OCI-LY1 (cell line): ENCODE data around the gene CDH4.

ENCODE experiments used
- H2AFZ ChIP-seq: fragments of 200-600 bp; sonication (generic), shearing (Covaris generic); 2 replicates; pipeline ENCODE4 v1.6.0; 2014; ENCODE audit warnings: antibody characterized with exemption, mild to moderate bottlenecking, low read length
- H3F3A ChIP-seq: fragments of 200-600 bp; sonication (generic), shearing (Covaris generic); 2 replicates; pipeline ENCODE4 v1.6.0; 2014; ENCODE audit warnings: mild to moderate bottlenecking, antibody characterized with exemption, low read length, moderate library complexity; ENCODE audit not compliant: insufficient read depth
- H3K27ac ChIP-seq: fragments of 200-600 bp; sonication (generic); 2 replicates; pipeline ENCODE4 v1.5.1; 2014; ENCODE audit warnings: low read length, mixed run types, mild to moderate bottlenecking, low read depth; ENCODE audit not compliant: poor library complexity, severe bottlenecking
- H3K27me3 ChIP-seq: fragments of 200-600 bp; sonication (generic); 2 replicates; pipeline ENCODE4 v1.6.0; 2014; ENCODE audit warnings: antibody characterized with exemption, mild to moderate bottlenecking, low read length, moderate library complexity; ENCODE audit not compliant: insufficient read depth
- H3K36me3 ChIP-seq: fragments of 200-600 bp; sonication (generic); 2 replicates; pipeline ENCODE4 v1.6.1; 2014; ENCODE audit warnings: mild to moderate bottlenecking, antibody characterized with exemption, low read length, moderate library complexity, mixed read lengths; ENCODE audit not compliant: insufficient read depth
- H3K4me1 ChIP-seq: fragments of 200-600 bp; sonication (generic); 2 replicates; pipeline ENCODE4 v1.5.1; 2014; ENCODE audit warnings: mild to moderate bottlenecking, low read length, moderate library complexity; ENCODE audit not compliant: insufficient read depth, severe bottlenecking
- H3K4me2 ChIP-seq: fragments of 200-600 bp; sonication (generic), shearing (Covaris generic); 2 replicates; pipeline ENCODE4 v1.6.1; 2014; ENCODE audit warnings: low read length
- H3K4me3 ChIP-seq: fragments of 200-600 bp; sonication (generic); 2 replicates; pipeline ENCODE4 v1.5.1; 2014; ENCODE audit warnings: low read length, low read depth, mild to moderate bottlenecking, mixed read lengths; ENCODE audit not compliant: poor library complexity, severe bottlenecking
- H3K79me2 ChIP-seq: fragments of 200-600 bp; shearing (Covaris generic); 2 replicates; pipeline ENCODE4 v1.6.1; 2016; ENCODE audit warnings: mixed run types, low read length, mixed read lengths; ENCODE audit not compliant: insufficient read depth
- H3K9ac ChIP-seq: fragments of 200-600 bp; sonication (generic), shearing (Covaris generic); 2 replicates; pipeline ENCODE4 v1.6.1; 2014; ENCODE audit warnings: mild to moderate bottlenecking, low read length, mixed read lengths
- H3K9me2 ChIP-seq: fragments of 200-600 bp; sonication (generic), shearing (Covaris generic); 2 replicates; pipeline ENCODE4 v1.6.1; 2014; ENCODE audit warnings: low read depth, mild to moderate bottlenecking, low read length, mixed read lengths
- H3K9me3 ChIP-seq: fragments of 200-600 bp; shearing (Covaris generic); 2 replicates; pipeline ENCODE4 v1.6.1; 2014; ENCODE audit warnings: low read length, mixed read lengths
- H4K20me1 ChIP-seq: fragments of 200-600 bp; sonication (generic), shearing (Covaris generic); 2 replicates; pipeline ENCODE4 v1.6.0; 2016; ENCODE audit warnings: mild to moderate bottlenecking, low read length; ENCODE audit not compliant: insufficient read depth
- CTCF ChIP-seq: fragments of 200-600 bp; sonication (generic), shearing (Covaris generic); IDR thresholded peaks from 2 replicates; pipeline ENCODE4 v1.5.1; 2017; ENCODE audit warnings: mild to moderate bottlenecking, antibody characterized with exemption, low read length, moderate library complexity, mixed read lengths
- EZH2 ChIP-seq: fragments of 200-600 bp; sonication (generic), shearing (Covaris generic); IDR thresholded peaks from 2 replicates; pipeline ENCODE4 v1.8.0; 2017; ENCODE audit warnings: borderline replicate concordance, mixed run types, mild to moderate bottlenecking, antibody characterized with exemption, low read length, moderate library complexity, mixed read lengths

The CDH4 gene

GRCh38 chr20:61665528-61666470, 413.7 kb downstream of the CDH4 start:
- H3K9me2 ChIP-seq = no peaks in the 10 kb centered on the region
- H3K4me3 ChIP-seq = no peak overlapping the region
- no peaks in the 10 kb centered on the region for H3K4me1 ChIP-seq
- no peaks in the 10 kb centered on the region for H3K27me3 ChIP-seq
- no peak overlapping the region for H3K27ac ChIP-seq
- no peak overlapping the region for H3K9ac ChIP-seq
- no peaks in the 10 kb centered on the region for H3K79me2 ChIP-seq
- TF ChIP-seq EZH2 = no peak
- no peak for TF ChIP-seq CTCF
- no peaks in the 10 kb centered on the region for H3K9me3 ChIP-seq
- no peaks in the 10 kb centered on the region for H4K20me1 ChIP-seq
- no peaks in the 10 kb centered on the region for H3F3A ChIP-seq
- H3K36me3 ChIP-seq = no peaks in the 10 kb centered on the region
- no peak overlapping the region for H3K4me2 ChIP-seq
- no peak overlapping the region for H2AFZ ChIP-seq

GRCh38 chr20:61666471-61666832, 414.4 kb downstream of the CDH4 start:
- Histone ChIP-seq H3K27me3 (no peaks in the 10 kb centered on the region), H3K27ac (no peak overlapping the region)

GRCh38 chr20:61667056-61667792, 415.2 kb downstream of the CDH4 start:
- Histone ChIP-seq H3K9ac (no peak overlapping the region), H3K9me2 (no peaks in the 10 kb centered on the region), H3F3A (no peaks in the 10 kb centered on the region), H3K9me3 (no peaks in the 10 kb centered on the region), H3K4me2 (no peak overlapping the region), H3K4me3 (no peak overlapping the region), H2AFZ (no peak overlapping the region), H3K27ac (no peak overlapping the region), H3K36me3 (no peaks in the 10 kb centered on the region), H4K20me1 (no peaks in the 10 kb centered on the region), H3K27me3 (no peaks in the 10 kb centered on the region), H3K4me1 (no peaks in the 10 kb centered on the region), H3K79me2 (no peaks in the 10 kb centered on the region)
- no peak for TF ChIP-seq CTCF
- TF ChIP-seq EZH2 = no peak

More at GRCh38 chr20:61666471-61666832, 414.4 kb downstream of the CDH4 start:
- Histone ChIP-seq H3K4me3 (no peak overlapping the region), H3K9me3 (no peaks in the 10 kb centered on the region), H3K4me1 (no peaks in the 10 kb centered on the region), H3K4me2 (no peak overlapping the region), H2AFZ (no peak overlapping the region), H3K79me2 (no peaks in the 10 kb centered on the region), H3K36me3 (no peaks in the 10 kb centered on the region), H4K20me1 (no peaks in the 10 kb centered on the region), H3F3A (no peaks in the 10 kb centered on the region), H3K9ac (no peak overlapping the region), H3K9me2 (no peaks in the 10 kb centered on the region)
- TF ChIP-seq CTCF (no peak), EZH2 (no peak)
